Panc1 (cell line): ENCODE data around the gene GPR156. TPM values are rescaled to one million over a fixed set of nuclear protein-coding genes. Genes with fewer than 3 reads are reported as not detected.

ENCODE experiments used
- ATAC-seq: fragments of 200-7000 bp; cut with Tn5 transposase; 2 replicates; pipeline ENCODE4 v1.9.1; 2020; ENCODE audit warnings: mild to moderate bottlenecking, moderate library complexity
- BruUV-seq: library from RNA; stranded (reverse); fragments of 400-500 nt; replicated peaks from 2 replicates; lab custom pipeline; 2021; lab: Mats Ljungman, UMichigan
- CTCF ChIA-PET: fragments of 300-600 bp; sonication (Branson Sonifier 250); formaldehyde crosslinking; loops from one replicate; lab custom pipeline; 2022; ENCODE audit warnings: antibody characterized with exemption; lab: Charles Lee
- POLR2A ChIA-PET: fragments of 300-600 bp; sonication (Branson Sonifier 250); formaldehyde crosslinking; loops from one replicate; lab custom pipeline; 2022; ENCODE audit warnings: antibody characterized with exemption; lab: Charles Lee
- DNase-seq: peaks from one replicate; pipeline ENCODE4 v3.0.0-alpha.2; 2010; ENCODE audit warnings: low read depth, low spot score
- H3K27ac ChIP-seq: 2 replicates; pipeline ENCODE4 v1.5.1; 2011; ENCODE audit warnings: mild to moderate bottlenecking, low read length, inconsistent platforms
- H3K27me3 ChIP-seq: fragments of 200-500 bp; sonication (Bioruptor generic); 2 replicates; pipeline ENCODE4 v1.6.0; 2014; ENCODE audit warnings: low read length, inconsistent platforms; ENCODE audit not compliant: control insufficient read depth, insufficient read depth
- H3K36me3 ChIP-seq: fragments of 200-500 bp; sonication (Bioruptor generic); 2 replicates; pipeline ENCODE4 v1.5.1; 2014; ENCODE audit warnings: inconsistent platforms, mild to moderate bottlenecking, low read length, moderate library complexity; ENCODE audit not compliant: control insufficient read depth, insufficient read depth
- H3K4me1 ChIP-seq: 2 replicates; pipeline ENCODE4 v1.5.1; 2011; ENCODE audit warnings: inconsistent platforms, mild to moderate bottlenecking, low read length, moderate library complexity; ENCODE audit not compliant: control insufficient read depth, insufficient read depth
- H3K4me3 ChIP-seq, 2 experiments: 2 replicates each; pipeline ENCODE4 v1.5.1; 2011 to 2012; ENCODE audit warnings: low read depth in 2 of 2, low read length in 2 of 2, mild to moderate bottlenecking in 2 of 2, inconsistent platforms in 1 of 2, moderate library complexity in 1 of 2
- H3K9me3 ChIP-seq: fragments of 200-500 bp; sonication (Bioruptor generic); 2 replicates; pipeline ENCODE4 v1.5.1; 2014; ENCODE audit warnings: low read depth, mild to moderate bottlenecking, inconsistent platforms, low read length, moderate library complexity; ENCODE audit not compliant: control insufficient read depth, insufficient read depth
- CTCF ChIP-seq: fragments of 450-650 bp; IDR thresholded peaks from 2 replicates; pipeline ENCODE4 v1.5.1; 2017; ENCODE audit warnings: mild to moderate bottlenecking
- POLR2AphosphoS5 ChIP-seq: IDR thresholded peaks from 2 replicates; pipeline ENCODE4 v1.6.1; 2012; ENCODE audit warnings: mild to moderate bottlenecking, low read depth, low read length, moderate library complexity
- REST ChIP-seq, 2 experiments: IDR thresholded peaks; 2 replicates each; pipeline ENCODE4 v1.6.1; 2011 to 2012; ENCODE audit warnings: low read depth in 2 of 2, control low read depth in 1 of 2, low read length in 1 of 2, mild to moderate bottlenecking in 1 of 2, moderate library complexity in 1 of 2; ENCODE audit not compliant: insufficient read depth in 1 of 2
- SIN3A ChIP-seq: IDR thresholded peaks from 2 replicates; pipeline ENCODE4 v1.6.1; 2012; ENCODE audit warnings: low read depth, mild to moderate bottlenecking, low read length, moderate library complexity, borderline replicate concordance; ENCODE audit not compliant: insufficient read depth
- TCF7L2 ChIP-seq: IDR thresholded peaks from 2 replicates; pipeline ENCODE4 v1.6.1; 2011; ENCODE audit warnings: mild to moderate bottlenecking, low read depth, low read length, inconsistent platforms
- in situ Hi-C: cut with HindIII; loops from 2 replicates; pipeline ENCODE4 v1.10.0; 2016; ENCODE audit warnings: low sequenced_read_pairs, low pct_unique_long_range_greater_than_20kb
- intact Hi-C: fragments of 100-400 bp; cut with micrococcal nuclease; formaldehyde crosslinking; loops from one replicate; pipeline ENCODE4 v1.10.0; 2022; ENCODE audit not compliant: unreplicated experiment
- total RNA-seq: library from RNA; stranded (reverse); gene quantifications from one replicate; pipeline ENCODE4 v1.2.1, GENCODE V29; 2021; ENCODE audit not compliant: unreplicated experiment

The GPR156 gene
- total RNA-seq, 1 experiment from 2014 or later, result 0.39 TPM

GRCh38 chr3:120306519-120307455, 21.8 kb upstream of the GPR156 start:
- in situ Hi-C loops (no loop called here), intact Hi-C loops (no loop called here)
- Histone ChIP-seq H3K27ac (no peak overlapping the region), H3K36me3 (no peaks in the 10 kb centered on the region), H3K4me3 (no peak overlapping the region), H3K9me3 (no peaks in the 10 kb centered on the region), H3K27me3 (no peaks in the 10 kb centered on the region), H3K4me1 (no peaks in the 10 kb centered on the region)
- ChIA-PET CTCF (no interaction called here), POLR2A (interaction anchor here (0.7 kb wide), 1 partner anchor 9 kb away, joined by 9 read pairs; no protein-coding TSS in a partner anchor)
- no TSS peak for BruUV-seq
- DNase-seq (no peak), ATAC-seq (no peak)
- TF ChIP-seq REST (IDR thresholded peaks at IDR 0.05; ENCODE audit: insufficient read depth in 1 of 2, low read depth in 2 of 2, low read length in 1 of 2) (no peak), CTCF (no peak), SIN3A (no peak), POLR2AphosphoS5 (no peak), TCF7L2 (no peak)

GRCh38 chr3:120304616-120305015, 19.6 kb upstream of the GPR156 start:
- intact Hi-C loops (no loop called here), in situ Hi-C loops (no loop called here)
- ChIA-PET CTCF (no interaction called here), POLR2A (interaction anchor here (0.7 kb wide), 1 partner anchor 217 kb away, joined by 17 read pairs; no protein-coding TSS in a partner anchor)
- Histone ChIP-seq H3K4me1 (no peaks in the 10 kb centered on the region), H3K4me3 (no peak overlapping the region), H3K9me3 (no peaks in the 10 kb centered on the region), H3K27me3 (no peaks in the 10 kb centered on the region), H3K36me3 (no peaks in the 10 kb centered on the region), H3K27ac (no peak overlapping the region)
- BruUV-seq, result no TSS peak
- ATAC-seq (no peak), DNase-seq (no peak)
- TF ChIP-seq POLR2AphosphoS5 (no peak), TCF7L2 (no peak), CTCF (no peak), REST (IDR thresholded peaks at IDR 0.05; ENCODE audit: insufficient read depth in 1 of 2, low read depth in 2 of 2, low read length in 1 of 2) (no peak), SIN3A (no peak)
